Activated T-cell treated with anti-CD3 and anti-CD28 coated beads for 48 hours (primary cell): ENCODE measurements around the gene LRRC1.

ENCODE experiments used
- DNase-seq: peaks from one replicate; pipeline ENCODE4 v3.0.0-alpha.2; 2020; ENCODE audit warnings: low read depth

LRRC1 gene

GRCh38 chr6:53847796-53848314, 53.0 kb downstream of the LRRC1 start:
- DNase-seq = no peak

- DNase-seq = no peak
Measured at GRCh38 chr6:53850527-53850926, 55.7 kb downstream of the LRRC1 start.

- no peak for DNase-seq
Measured at GRCh38 chr6:53851561-53851960, 56.8 kb downstream of the LRRC1 start.

GRCh38 chr6:53852805-53853204, 58.0 kb downstream of the LRRC1 start:
- DNase-seq = no peak

- DNase-seq = no peak
Measured at GRCh38 chr6:53854843-53855567, 60.2 kb downstream of the LRRC1 start.

- DNase-seq = no peak
Measured at GRCh38 chr6:53855940-53856339, 61.1 kb downstream of the LRRC1 start.

GRCh38 chr6:53857318-53858094, 62.7 kb downstream of the LRRC1 start:
- no peak for DNase-seq

- DNase-seq = no peak
Measured at GRCh38 chr6:53858196-53858595, 63.4 kb downstream of the LRRC1 start.

GRCh38 chr6:53858913-53859312, 64.1 kb downstream of the LRRC1 start:
- DNase-seq = no peak

GRCh38 chr6:53860511-53860910, 65.7 kb downstream of the LRRC1 start:
- no peak for DNase-seq

GRCh38 chr6:53861518-53861917, 66.7 kb downstream of the LRRC1 start:
- DNase-seq = no peak

- no peak for DNase-seq
Measured at GRCh38 chr6:53862662-53863462, 68.1 kb downstream of the LRRC1 start.

GRCh38 chr6:53864781-53865180, 70.0 kb downstream of the LRRC1 start:
- DNase-seq = no peak

- DNase-seq = no peak
Measured at GRCh38 chr6:53866226-53866625, 71.4 kb downstream of the LRRC1 start.

GRCh38 chr6:53868626-53869025, 73.8 kb downstream of the LRRC1 start:
- no peak for DNase-seq

GRCh38 chr6:53869964-53870363, 75.2 kb downstream of the LRRC1 start:
- no peak for DNase-seq

- DNase-seq = no peak
Measured at GRCh38 chr6:53873922-53874321, 79.1 kb downstream of the LRRC1 start.

- DNase-seq = no peak
Measured at GRCh38 chr6:53874964-53875363, 80.2 kb downstream of the LRRC1 start.

GRCh38 chr6:53877151-53877550, 82.3 kb downstream of the LRRC1 start:
- DNase-seq = no peak

- DNase-seq = no peak
Measured at GRCh38 chr6:53878808-53879207, 84.0 kb downstream of the LRRC1 start.

- DNase-seq = no peak
Measured at GRCh38 chr6:53879608-53880007, 84.8 kb downstream of the LRRC1 start.

- no peak for DNase-seq
Measured at GRCh38 chr6:53887316-53887715, 92.5 kb downstream of the LRRC1 start.

- no peak for DNase-seq
Measured at GRCh38 chr6:53888931-53889330, 94.1 kb downstream of the LRRC1 start.
